Large intestine (tissue), 3 donors: ENCODE measurements around the gene ECHDC1. TPM values are rescaled to one million over a fixed set of nuclear protein-coding genes. Genes with fewer than 3 reads are reported as not detected.

ENCODE experiments used
- DNase-seq, 2 donors: peaks; one replicate each; pipeline versions ENCODE4 v3.0.0 to v3.0.0-alpha.2; 2013
- H3K27ac ChIP-seq: one replicate; pipeline ENCODE4 v1.5.1; 2013; ENCODE audit warnings: low read length
- H3K27me3 ChIP-seq: 2 replicates; pipeline ENCODE4 v1.6.1; 2013; ENCODE audit warnings: low read length; ENCODE audit not compliant: control insufficient read depth, insufficient read depth
- H3K36me3 ChIP-seq: 2 replicates; pipeline ENCODE4 v1.6.1; 2013; ENCODE audit warnings: low read length; ENCODE audit not compliant: control insufficient read depth, insufficient read depth
- H3K4me1 ChIP-seq: one replicate; pipeline ENCODE4 v1.6.1; 2013; ENCODE audit warnings: low read length; ENCODE audit not compliant: control insufficient read depth, insufficient read depth
- H3K4me3 ChIP-seq: one replicate; pipeline ENCODE4 v1.5.1; 2013; ENCODE audit warnings: low read length
- H3K9me3 ChIP-seq: one replicate; pipeline ENCODE4 v1.6.1; 2013; ENCODE audit warnings: mild to moderate bottlenecking, low read depth, low read length, moderate library complexity; ENCODE audit not compliant: control insufficient read depth
- WGBS: methylation state at CpG from one replicate; pipeline ENCODE4 v1.1.5; 2013; ENCODE audit warnings: low lambda C conversion rate; ENCODE audit not compliant: insufficient coverage; 5-methylcytosine and 5-hydroxymethylcytosine counted together
- polyA plus RNA-seq: library from polyadenylated mRNA; unstranded; fragments of 120-200 nt; gene quantifications from one replicate; pipeline ENCODE4 v1.2.1, GENCODE V29; 2013

Gene ECHDC1
- polyA plus RNA-seq, 1 donor = 67.3 TPM

DNA sequence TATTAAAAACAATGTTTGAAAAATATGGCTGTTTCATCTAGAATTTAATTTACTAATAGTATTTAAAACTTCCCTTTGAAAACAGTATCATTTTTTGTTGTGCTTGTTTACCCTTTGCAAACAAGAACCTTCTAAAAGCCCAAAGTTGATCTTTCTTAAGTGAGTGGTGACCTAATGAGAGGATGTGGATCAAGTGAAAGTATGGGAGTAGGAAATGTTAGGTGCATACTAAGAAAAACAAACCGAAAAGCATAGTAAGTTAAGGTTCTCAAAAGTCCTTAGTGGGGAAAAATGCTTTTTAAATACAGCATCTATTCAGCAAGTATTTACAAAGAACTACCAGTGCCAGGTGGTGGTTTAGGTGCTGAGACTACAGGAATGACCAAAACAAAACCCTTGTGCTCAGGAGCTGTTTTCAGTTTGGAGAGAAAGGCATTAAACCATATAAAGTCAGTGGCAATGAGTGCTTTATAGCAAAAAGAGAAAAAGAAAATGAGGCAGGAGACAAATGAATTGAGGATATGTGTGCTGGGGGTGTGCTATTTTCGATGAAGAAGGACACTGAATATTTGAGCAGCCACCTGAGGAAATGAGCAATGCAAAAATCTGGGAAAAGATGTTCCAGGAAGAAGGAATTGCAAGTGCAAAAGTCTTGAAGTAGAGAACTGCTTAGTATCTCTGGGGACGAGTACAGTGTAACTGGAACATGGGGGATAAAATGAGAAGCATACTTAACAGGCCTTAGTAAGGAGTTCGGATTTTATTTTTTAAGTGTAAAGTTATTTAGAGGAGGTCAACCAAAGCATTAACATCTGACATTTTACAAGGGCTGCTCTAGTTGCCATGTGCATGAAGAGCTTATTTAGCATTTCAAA, 52.8 kb downstream of the ECHDC1 start:
- H3K4me3 ChIP-seq = no peak overlapping the region
- peaks cover 17% of the 10 kb centered on the region for H3K36me3 ChIP-seq
- H3K27ac ChIP-seq = no peak overlapping the region

DNA sequence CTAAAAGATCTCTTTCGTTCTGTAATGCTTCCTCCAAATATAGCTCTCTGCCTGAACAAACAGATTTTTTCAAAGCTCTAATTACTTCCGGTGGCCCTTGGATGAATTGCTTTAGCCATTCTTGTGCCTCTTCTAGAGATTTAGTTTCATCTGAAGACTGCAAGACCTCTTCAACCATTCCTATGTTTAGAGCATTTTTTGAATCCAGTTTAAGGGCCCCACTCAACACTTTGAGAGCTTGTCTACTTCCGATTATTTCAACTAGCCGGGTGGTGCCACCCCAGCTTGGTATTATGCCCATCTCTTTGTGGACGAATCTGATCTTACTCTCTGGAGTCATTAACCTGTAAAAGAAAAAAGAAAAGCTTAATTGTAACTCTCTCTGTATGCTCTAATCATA, 53.5 kb downstream of the ECHDC1 start:
- no peaks in the 10 kb centered on the region for H3K27me3 ChIP-seq
- no peak for DNase-seq
- H3K9me3 ChIP-seq = no peaks in the 10 kb centered on the region
- H3K27ac ChIP-seq = no peak overlapping the region
- H3K36me3 ChIP-seq = peaks cover 19% of the 10 kb centered on the region
- no peak overlapping the region for H3K4me3 ChIP-seq
- WGBS = 86% methylated on average over 1 of the region's 5 CpGs
- no peaks in the 10 kb centered on the region for H3K4me1 ChIP-seq

More for the DNA sequence above, 52.8 kb downstream of the ECHDC1 start:
- Histone ChIP-seq H3K4me1 (no peaks in the 10 kb centered on the region), H3K9me3 (no peaks in the 10 kb centered on the region), H3K27me3 (no peaks in the 10 kb centered on the region)
- WGBS = 92% methylated on average over 2 of the region's 4 CpGs
- no peak for DNase-seq

DNA sequence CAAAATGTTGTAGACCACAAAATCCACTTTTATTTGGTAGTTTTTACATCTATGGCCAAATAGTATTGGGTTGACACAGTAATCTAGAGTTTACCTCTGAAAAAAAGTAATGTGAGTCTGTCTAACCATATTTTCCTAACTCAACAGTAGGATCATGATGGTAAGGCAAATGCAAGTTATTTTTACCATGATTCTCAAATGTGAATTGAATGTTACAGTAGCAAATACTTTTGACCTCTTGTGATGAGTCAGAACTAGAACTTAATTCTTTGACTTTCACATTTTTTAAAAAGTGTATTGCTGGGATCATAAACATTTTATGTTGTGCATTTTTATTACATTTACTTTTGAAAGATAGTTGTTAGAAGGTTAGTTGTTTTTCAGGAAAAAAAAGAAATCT, 54.7 kb downstream of the ECHDC1 start:
- H3K4me3 ChIP-seq = no peak overlapping the region
- no peaks in the 10 kb centered on the region for H3K9me3 ChIP-seq
- no peaks in the 10 kb centered on the region for H3K4me1 ChIP-seq
- H3K27me3 ChIP-seq = no peaks in the 10 kb centered on the region
- H3K36me3 ChIP-seq = peaks cover 19% of the 10 kb centered on the region
- no peak overlapping the region for H3K27ac ChIP-seq
- no peak for DNase-seq

DNA sequence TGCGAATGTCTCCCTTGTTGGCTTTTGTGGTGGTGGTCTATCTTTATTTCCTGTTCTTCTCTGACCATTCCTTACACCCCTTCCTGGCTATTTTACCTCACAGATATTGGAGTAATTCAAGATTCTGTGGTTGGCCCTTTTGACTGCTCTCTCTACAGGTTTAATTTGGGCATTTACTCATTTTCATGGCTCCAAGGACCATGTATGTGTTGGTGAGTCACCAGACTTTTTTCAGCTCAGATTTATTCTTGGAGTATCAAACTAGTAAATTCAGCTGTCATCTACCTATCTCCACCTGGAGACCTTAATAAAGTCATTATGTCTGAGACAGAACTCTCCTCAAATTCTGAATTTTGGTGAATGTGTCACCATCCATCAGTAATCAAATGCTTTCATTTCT, 61.2 kb downstream of the ECHDC1 start:
- H3K36me3 ChIP-seq = peaks cover 26% of the 10 kb centered on the region
- H3K4me3 ChIP-seq = no peak overlapping the region
- no peaks in the 10 kb centered on the region for H3K27me3 ChIP-seq
- H3K27ac ChIP-seq = no peak overlapping the region
- no peaks in the 10 kb centered on the region for H3K4me1 ChIP-seq
- 100% methylated on average over 1 of the region's 1 CpG for WGBS
- DNase-seq = no peak
- no peaks in the 10 kb centered on the region for H3K9me3 ChIP-seq

DNA sequence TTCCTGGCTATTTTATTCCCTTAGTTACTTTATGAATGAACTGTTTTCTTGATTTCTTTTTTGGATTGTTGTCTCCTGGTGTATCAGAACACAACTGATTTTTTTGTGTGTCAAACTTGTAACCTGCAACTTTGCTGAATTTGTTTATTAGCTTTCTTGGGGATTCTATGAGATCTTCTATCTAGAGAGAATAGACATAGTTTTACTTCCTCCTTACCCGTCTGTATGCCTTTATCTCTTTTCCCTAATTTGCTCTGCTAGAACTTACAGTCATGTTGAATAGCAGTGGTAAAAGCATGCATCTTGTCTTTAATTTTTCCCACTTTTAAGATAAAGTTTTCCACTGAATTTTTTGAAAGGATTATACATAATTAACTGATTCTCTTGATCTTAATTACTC, 63.6 kb downstream of the ECHDC1 start:
- no peak for DNase-seq

DNA sequence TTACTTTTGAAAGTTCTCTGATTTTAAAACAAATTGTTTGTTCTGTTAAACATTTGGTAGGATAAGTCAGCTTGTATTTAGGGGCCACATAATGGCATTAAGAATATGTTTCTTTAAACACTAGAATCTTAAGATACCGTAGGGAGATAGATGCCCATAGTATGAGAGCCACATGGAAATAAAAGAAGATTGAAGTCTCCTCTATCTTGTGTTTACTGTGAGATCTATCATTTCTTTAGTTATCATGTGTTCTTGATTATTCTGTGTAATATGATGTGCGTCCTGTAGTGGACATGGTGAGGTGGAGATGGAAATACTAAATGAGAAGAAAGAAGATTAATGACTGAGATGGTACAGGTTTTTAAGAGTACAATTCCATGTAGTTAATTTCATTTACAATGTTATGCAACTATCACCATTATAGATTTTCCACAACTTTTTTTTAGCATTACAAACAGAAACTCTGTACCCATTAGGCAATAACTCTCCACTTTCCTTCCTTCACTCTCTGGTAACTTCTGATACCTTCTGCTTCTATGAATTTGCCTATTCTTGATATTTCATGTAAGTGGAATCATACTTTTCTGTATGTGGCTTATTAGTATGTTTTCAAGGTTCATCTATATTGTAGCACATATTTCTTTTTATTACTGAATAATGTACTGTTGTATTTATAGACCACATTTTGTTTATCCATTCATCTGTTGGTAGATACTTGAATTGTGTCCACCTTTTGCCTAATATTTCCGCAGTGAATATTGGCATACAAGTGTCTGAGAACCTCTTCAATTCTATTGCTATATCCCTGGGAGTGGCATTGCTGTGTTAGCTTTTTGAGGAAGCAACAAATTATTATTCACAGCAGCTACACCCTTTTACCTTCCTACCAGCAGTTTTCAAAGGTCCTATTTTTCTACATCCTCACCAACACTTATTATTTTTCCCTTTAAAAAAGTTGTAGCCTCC, 65.2 kb downstream of the ECHDC1 start:
- Histone ChIP-seq H3K36me3 (peaks cover 16% of the 10 kb centered on the region), H3K9me3 (no peaks in the 10 kb centered on the region), H3K4me3 (no peak overlapping the region), H3K27me3 (no peaks in the 10 kb centered on the region), H3K4me1 (no peaks in the 10 kb centered on the region), H3K27ac (no peak overlapping the region)
- 100% methylated on average over 3 of the region's 3 CpGs for WGBS
- no peak for DNase-seq

More for the DNA sequence above, 63.6 kb downstream of the ECHDC1 start:
- WGBS = no CpG with 5 or more reads among the region's 1 CpG
- H3K4me3 ChIP-seq = no peak overlapping the region
- H3K36me3 ChIP-seq = peaks cover 16% of the 10 kb centered on the region
- no peaks in the 10 kb centered on the region for H3K4me1 ChIP-seq
- no peaks in the 10 kb centered on the region for H3K9me3 ChIP-seq
- no peaks in the 10 kb centered on the region for H3K27me3 ChIP-seq
- no peak overlapping the region for H3K27ac ChIP-seq

DNA sequence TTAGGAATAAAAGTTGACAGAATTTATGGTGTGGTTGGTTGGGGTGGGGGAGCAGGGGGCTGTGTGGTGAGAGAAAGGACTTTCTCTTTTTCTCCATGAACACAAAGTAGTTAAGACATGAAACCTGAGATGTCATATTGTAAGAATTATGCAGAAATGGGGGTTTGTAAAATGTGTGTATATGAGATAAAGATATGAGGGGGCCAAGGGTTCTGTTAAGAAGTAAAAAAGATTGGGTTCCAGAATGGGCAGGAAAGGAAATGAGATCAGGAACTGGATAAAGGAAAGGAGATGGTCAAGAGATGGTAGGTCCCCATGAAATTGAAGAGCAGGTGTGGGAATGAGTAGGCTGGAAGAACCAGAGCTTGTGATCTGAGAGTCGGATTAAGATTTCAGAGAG, 67.1 kb downstream of the ECHDC1 start:
- H3K4me1 ChIP-seq = no peaks in the 10 kb centered on the region

DNA sequence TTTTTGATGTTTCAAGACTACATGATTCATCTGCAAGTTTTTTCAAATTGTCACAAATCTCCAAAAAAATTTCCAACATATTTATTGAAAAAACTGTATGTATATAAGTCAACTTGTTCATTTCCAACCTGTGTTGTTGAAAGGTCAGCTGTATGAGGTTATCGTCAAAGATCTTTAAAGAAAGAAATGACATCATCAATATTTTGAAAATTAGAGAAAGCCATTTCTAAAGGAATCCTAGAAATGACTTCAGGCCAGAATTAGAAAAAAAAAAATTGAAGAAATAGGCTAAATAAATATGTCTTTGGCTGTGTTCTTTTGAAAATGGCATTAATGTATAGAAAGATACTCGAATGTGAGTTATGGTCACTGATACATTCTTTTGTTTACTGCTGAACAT, 69.9 kb downstream of the ECHDC1 start:
- H3K27ac ChIP-seq = no peak overlapping the region
- DNase-seq = no peak
- no peak overlapping the region for H3K4me3 ChIP-seq
- no peaks in the 10 kb centered on the region for H3K9me3 ChIP-seq
- no peaks in the 10 kb centered on the region for H3K27me3 ChIP-seq
- no peaks in the 10 kb centered on the region for H3K36me3 ChIP-seq
- H3K4me1 ChIP-seq = no peaks in the 10 kb centered on the region
- 100% methylated on average over 1 of the region's 2 CpGs for WGBS

More for the DNA sequence above, 67.1 kb downstream of the ECHDC1 start:
- no peak for DNase-seq
- 100% methylated on average over 1 of the region's 1 CpG for WGBS
- Histone ChIP-seq H3K36me3 (peaks cover 2% of the 10 kb centered on the region), H3K27ac (no peak overlapping the region), H3K4me3 (no peak overlapping the region), H3K9me3 (no peaks in the 10 kb centered on the region), H3K27me3 (no peaks in the 10 kb centered on the region)

DNA sequence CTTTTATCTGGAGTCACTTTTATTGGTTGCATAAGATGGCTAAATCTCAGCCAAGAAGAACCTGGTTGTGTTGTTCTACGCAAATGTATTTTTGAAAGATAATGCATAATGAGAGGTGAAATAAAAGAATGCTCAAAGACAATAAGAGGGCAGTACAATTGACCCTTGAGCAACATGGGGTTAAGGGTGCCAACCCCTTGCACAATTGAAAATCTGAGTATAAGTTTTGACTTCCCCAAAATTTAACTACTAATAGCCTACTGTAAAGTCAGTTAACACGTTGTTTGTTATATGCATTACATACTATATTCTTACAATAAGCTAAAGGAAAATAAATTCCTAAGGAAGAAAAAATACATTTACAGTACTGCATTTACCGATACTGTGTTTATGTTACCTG, 70.8 kb downstream of the ECHDC1 start:
- Histone ChIP-seq H3K36me3 (no peaks in the 10 kb centered on the region), H3K9me3 (no peaks in the 10 kb centered on the region), H3K27me3 (no peaks in the 10 kb centered on the region), H3K4me1 (no peaks in the 10 kb centered on the region), H3K4me3 (no peak overlapping the region), H3K27ac (no peak overlapping the region)
- no CpG with 5 or more reads among the region's 3 CpGs for WGBS
- no peak for DNase-seq
